K562 (cell line): Measurements from ENCODE around the gene DNPEP. TPM values are rescaled to one million over a fixed set of nuclear protein-coding genes. Genes with fewer than 3 reads are reported as not detected.

Source experiments
- ATF7 ChIP-seq: fragments of 450-650 bp; IDR thresholded peaks from 2 replicates; pipeline ENCODE4 v1.7.1; 2014; ENCODE audit warnings: mild to moderate bottlenecking, moderate library complexity
- CBX5 ChIP-seq: IDR thresholded peaks from 2 replicates; pipeline ENCODE4 v1.6.1; 2014; ENCODE audit warnings: low read depth, borderline replicate concordance
- CSDE1 ChIP-seq, 2 experiments: fragments of 450-650 bp; IDR thresholded peaks; 2 replicates each; pipeline ENCODE4 v1.6.1; 2016; ENCODE audit warnings: mild to moderate bottlenecking in 1 of 2
- DMBX1 ChIP-seq: fragments of 250-450 bp; sonication (Bioruptor Pico); IDR thresholded peaks from 2 replicates; pipeline ENCODE4 v1.8.0; 2022; ENCODE audit warnings: inconsistent platforms, mild to moderate bottlenecking, moderate library complexity, borderline replicate concordance
- FOSL1 ChIP-seq: fragments of 200-800 bp; sonication (Bioruptor generic); conservative IDR thresholded peaks from 2 replicates; pipeline ENCODE4 v1.6.1; 2016; ENCODE audit warnings: missing genetic modification characterization, missing compliant biosample characterization
- HDGF ChIP-seq: fragments of 450-650 bp; IDR thresholded peaks from 2 replicates; pipeline ENCODE4 v1.6.1; 2016
- KDM5B ChIP-seq: fragments of 200-600 bp; sonication (generic); IDR thresholded peaks from 2 replicates; pipeline ENCODE4 v1.6.1; 2012; ENCODE audit warnings: low read depth, mild to moderate bottlenecking, moderate library complexity, low read length, control low read depth, inconsistent platforms; ENCODE audit not compliant: insufficient replicate concordance
- MTA3 ChIP-seq: fragments of 450-650 bp; formaldehyde crosslinking; IDR thresholded peaks from 2 replicates; pipeline ENCODE4 v1.6.1; 2017; ENCODE audit warnings: mild to moderate bottlenecking, borderline replicate concordance
- MYBL2 ChIP-seq, 2 experiments: fragments of 450-650 bp in 1 of 2; sonication (generic) in 1 of 2; formaldehyde crosslinking in 1 of 2; IDR thresholded peaks; 2 replicates each; pipeline versions ENCODE4 v1.6.1 to v1.8.1; 2017 to 2022; ENCODE audit warnings: borderline replicate concordance in 1 of 2, inconsistent platforms in 1 of 2, low read depth in 1 of 2, mild to moderate bottlenecking in 1 of 2, missing genetic modification reagents in 1 of 2, moderate library complexity in 1 of 2
- POLR2A ChIP-seq: fragments of 450-650 bp; conservative IDR thresholded peaks from 2 replicates; pipeline ENCODE4 v1.6.1; 2016
- RBM22 ChIP-seq: fragments of 200-400 bp; formaldehyde crosslinking; IDR thresholded peaks from 2 replicates; pipeline ENCODE4 v1.6.1; 2018; ENCODE audit warnings: low read length, low read depth; ENCODE audit not compliant: poor library complexity, severe bottlenecking
- RFX7 ChIP-seq: fragments of 250-450 bp; sonication (Bioruptor Pico); IDR thresholded peaks from 2 replicates; pipeline ENCODE4 v1.5.1; 2021; ENCODE audit warnings: mild to moderate bottlenecking
- SIX5 ChIP-seq, 2 experiments: IDR thresholded peaks; 2 replicates each; pipeline ENCODE4 v1.6.1; 2011; ENCODE audit warnings: low read length in 2 of 2, borderline replicate concordance in 1 of 2, low read depth in 1 of 2, mild to moderate bottlenecking in 1 of 2, moderate library complexity in 1 of 2; ENCODE audit not compliant: insufficient read depth in 1 of 2
- SPI1 ChIP-seq: IDR thresholded peaks from 2 replicates; pipeline ENCODE4 v1.6.1; 2011; ENCODE audit warnings: low read depth, low read length, control low read depth, borderline replicate concordance
- TCF7 ChIP-seq: sonication (generic); IDR thresholded peaks from 2 replicates; pipeline ENCODE4 v1.6.1; 2016; ENCODE audit warnings: antibody characterized with exemption, borderline replicate concordance
- ZBTB17 ChIP-seq: fragments of 450-650 bp; formaldehyde crosslinking; IDR thresholded peaks from 2 replicates; pipeline ENCODE4 v1.4.0; 2020; ENCODE audit warnings: mild to moderate bottlenecking
- ZNF121 ChIP-seq: sonication (generic); formaldehyde crosslinking; conservative IDR thresholded peaks from 2 replicates; pipeline ENCODE4 v1.8.0; 2022; ENCODE audit warnings: missing genetic modification reagents
- ZNF589 ChIP-seq: fragments of 200-800 bp; sonication (Bioruptor generic); IDR thresholded peaks from 2 replicates; pipeline ENCODE4 v1.6.1; 2016; ENCODE audit warnings: low read depth, missing genetic modification characterization, missing compliant biosample characterization
- ZNF644 ChIP-seq: fragments of 200-800 bp; sonication (Bioruptor generic); IDR thresholded peaks from 2 replicates; pipeline ENCODE4 v1.6.1; 2016; ENCODE audit warnings: low read depth, missing genetic modification characterization, missing compliant biosample characterization
- ZNF780A ChIP-seq: fragments of 250-450 bp; sonication (Bioruptor Pico); IDR thresholded peaks from 2 replicates; pipeline ENCODE4 v1.5.0; 2021; ENCODE audit warnings: mild to moderate bottlenecking
- polyA plus RNA-seq, 8 experiments: library from polyadenylated mRNA; depleted of rRNA in 4 of 8; stranded (reverse) in 5 of 8; unstranded in 3 of 8; fragments of >200 nt; fragmentation: Nextera tagmentation in 2 of 8; fragmentation: Illumina TruSeq in 1 of 8; extraction: Ambion mirVana in 2 of 8; extraction: Trizol in 1 of 8; gene quantifications; 2 replicates each; pipeline versions ENCODE4 v1.2.1 to v1.2.3, GENCODE V29; 2011 to 2014; ENCODE audit warnings: inconsistent platforms in 1 of 8, missing spikeins in 1 of 8
- total RNA-seq, 7 experiments: library from RNA; depleted of rRNA in 6 of 7; stranded (reverse); fragments of >200 nt in 6 of 7; fragmentation: Illumina TruSeq in 2 of 7; extraction: Trizol in 2 of 7; gene quantifications; 2 replicates each; pipeline versions ENCODE4 v1.2.1 to v1.2.3, GENCODE V29; 2011 to 2021; ENCODE audit warnings: low replicate concordance in 1 of 7
- TF ChIP-seq, protein P1 (sequence below): fragments of 250-450 bp; sonication (Bioruptor Pico); IDR thresholded peaks from 2 replicates; pipeline ENCODE4 v1.5.0; 2021; ENCODE audit warnings: mild to moderate bottlenecking, borderline replicate concordance
- TF ChIP-seq, protein P2 (sequence below): fragments of 450-650 bp; formaldehyde crosslinking; IDR thresholded peaks from 2 replicates; pipeline ENCODE4 v1.4.0; 2020; ENCODE audit warnings: mild to moderate bottlenecking
- TF ChIP-seq, protein P3 (sequence below): fragments of 250-450 bp; sonication (Bioruptor Pico); IDR thresholded peaks from 2 replicates; pipeline ENCODE4 v1.4.0; 2020; ENCODE audit warnings: mild to moderate bottlenecking, moderate library complexity

Gene DNPEP
- total and polyA plus RNA-seq, 9 of the 15 experiments (the other 6 are each of a cell fraction or from before 2014, with no cell fraction given): 34.6 to 71.4 (median 45.5) TPM

DNA sequence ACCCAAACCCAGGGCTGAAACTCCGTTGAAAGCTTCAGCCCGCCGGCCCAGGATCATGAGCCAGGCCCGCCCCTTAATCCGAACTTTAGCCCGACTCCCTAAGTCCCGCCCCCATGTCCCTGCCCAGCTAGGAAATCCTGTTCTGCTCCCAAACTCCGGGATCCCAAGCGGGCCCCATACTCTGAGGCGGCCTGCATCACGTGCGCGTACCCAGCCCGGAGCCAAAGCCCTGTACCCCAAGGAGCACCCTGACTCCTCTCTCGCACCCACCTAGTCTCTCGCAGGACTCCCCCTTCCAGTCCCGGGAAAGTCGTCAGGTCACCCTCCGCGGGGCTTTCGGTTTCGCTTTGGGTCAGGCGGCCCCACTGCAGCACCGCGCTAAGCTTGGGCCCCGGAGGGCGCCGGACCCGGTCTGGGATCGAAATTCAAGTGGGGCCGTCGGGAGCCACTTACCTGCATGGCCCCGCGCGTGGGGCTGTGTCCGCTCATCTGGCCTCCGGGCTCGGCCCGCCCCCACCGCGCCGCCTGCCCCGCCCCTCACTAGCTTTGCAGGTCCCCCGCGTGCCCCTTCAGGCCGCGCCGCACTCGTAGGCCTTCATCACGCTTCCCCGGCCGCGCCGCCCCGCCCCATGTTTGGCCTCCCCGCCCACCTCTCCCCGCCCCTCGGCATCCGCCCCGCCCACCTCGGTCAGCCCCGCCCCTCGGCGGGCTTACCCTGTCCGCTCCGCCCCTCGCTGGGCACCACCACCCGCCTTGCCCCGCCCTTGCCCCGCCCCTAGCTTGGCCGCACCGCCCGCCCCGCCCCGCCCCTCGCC is at the start of gene DNPEP (continued):
- TF ChIP-seq, protein P1, sequence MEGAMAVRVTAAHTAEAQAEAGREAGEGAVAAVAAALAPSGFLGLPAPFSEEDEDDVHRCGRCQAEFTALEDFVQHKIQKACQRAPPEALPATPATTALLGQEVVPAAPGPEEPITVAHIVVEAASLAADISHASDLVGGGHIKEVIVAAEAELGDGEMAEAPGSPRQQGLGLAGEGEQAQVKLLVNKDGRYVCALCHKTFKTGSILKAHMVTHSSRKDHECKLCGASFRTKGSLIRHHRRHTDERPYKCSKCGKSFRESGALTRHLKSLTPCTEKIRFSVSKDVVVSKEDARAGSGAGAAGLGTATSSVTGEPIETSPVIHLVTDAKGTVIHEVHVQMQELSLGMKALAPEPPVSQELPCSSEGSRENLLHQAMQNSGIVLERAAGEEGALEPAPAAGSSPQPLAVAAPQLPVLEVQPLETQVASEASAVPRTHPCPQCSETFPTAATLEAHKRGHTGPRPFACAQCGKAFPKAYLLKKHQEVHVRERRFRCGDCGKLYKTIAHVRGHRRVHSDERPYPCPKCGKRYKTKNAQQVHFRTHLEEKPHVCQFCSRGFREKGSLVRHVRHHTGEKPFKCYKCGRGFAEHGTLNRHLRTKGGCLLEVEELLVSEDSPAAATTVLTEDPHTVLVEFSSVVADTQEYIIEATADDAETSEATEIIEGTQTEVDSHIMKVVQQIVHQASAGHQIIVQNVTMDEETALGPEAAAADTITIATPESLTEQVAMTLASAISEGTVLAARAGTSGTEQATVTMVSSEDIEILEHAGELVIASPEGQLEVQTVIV (CRISPR knock-in tag): no peak
- TF ChIP-seq RFX7 (CRISPR knock-in tag): no peak
- no peak for TF ChIP-seq ZNF780A (CRISPR knock-in tag)
- no peak for TF ChIP-seq SPI1
- no peak for TF ChIP-seq HDGF
- no peak for TF ChIP-seq FOSL1 (tag)
- no peak for TF ChIP-seq RBM22
- no peak for TF ChIP-seq ZNF121 (CRISPR knock-in tag)
- TF ChIP-seq SIX5 (IDR thresholded peaks at IDR 0.05; ENCODE audit: borderline replicate concordance in 1 of 2, insufficient read depth in 1 of 2, low read depth in 1 of 2, low read length in 2 of 2): no peak
- TF ChIP-seq CSDE1 (IDR thresholded peaks at IDR 0.05): no peak
- TF ChIP-seq POLR2A: peak; percentile 72
- TF ChIP-seq ZNF589 (CRISPR knock-in tag): no peak
- no peak for TF ChIP-seq CBX5
- 0 out of 2 replicates have a peak, but pooled peaks have one; percentile 23 for TF ChIP-seq MTA3
- TF ChIP-seq, protein P2, sequence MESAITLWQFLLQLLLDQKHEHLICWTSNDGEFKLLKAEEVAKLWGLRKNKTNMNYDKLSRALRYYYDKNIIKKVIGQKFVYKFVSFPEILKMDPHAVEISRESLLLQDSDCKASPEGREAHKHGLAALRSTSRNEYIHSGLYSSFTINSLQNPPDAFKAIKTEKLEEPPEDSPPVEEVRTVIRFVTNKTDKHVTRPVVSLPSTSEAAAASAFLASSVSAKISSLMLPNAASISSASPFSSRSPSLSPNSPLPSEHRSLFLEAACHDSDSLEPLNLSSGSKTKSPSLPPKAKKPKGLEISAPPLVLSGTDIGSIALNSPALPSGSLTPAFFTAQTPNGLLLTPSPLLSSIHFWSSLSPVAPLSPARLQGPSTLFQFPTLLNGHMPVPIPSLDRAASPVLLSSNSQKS (CRISPR knock-in tag): no peak
- peak; percentile 56 for TF ChIP-seq ATF7
- TF ChIP-seq MYBL2 (IDR thresholded peaks at IDR 0.05; ENCODE audit: low read depth): no peak
- no peak for TF ChIP-seq MYBL2 (CRISPR knock-in tag; IDR thresholded peaks at IDR 0.05; ENCODE audit: borderline replicate concordance)
- no peak for TF ChIP-seq KDM5B
- no peak for TF ChIP-seq ZNF644 (tag)
- TF ChIP-seq TCF7: no peak
- TF ChIP-seq ZBTB17 (CRISPR knock-in tag): no peak
- TF ChIP-seq, protein P3, sequence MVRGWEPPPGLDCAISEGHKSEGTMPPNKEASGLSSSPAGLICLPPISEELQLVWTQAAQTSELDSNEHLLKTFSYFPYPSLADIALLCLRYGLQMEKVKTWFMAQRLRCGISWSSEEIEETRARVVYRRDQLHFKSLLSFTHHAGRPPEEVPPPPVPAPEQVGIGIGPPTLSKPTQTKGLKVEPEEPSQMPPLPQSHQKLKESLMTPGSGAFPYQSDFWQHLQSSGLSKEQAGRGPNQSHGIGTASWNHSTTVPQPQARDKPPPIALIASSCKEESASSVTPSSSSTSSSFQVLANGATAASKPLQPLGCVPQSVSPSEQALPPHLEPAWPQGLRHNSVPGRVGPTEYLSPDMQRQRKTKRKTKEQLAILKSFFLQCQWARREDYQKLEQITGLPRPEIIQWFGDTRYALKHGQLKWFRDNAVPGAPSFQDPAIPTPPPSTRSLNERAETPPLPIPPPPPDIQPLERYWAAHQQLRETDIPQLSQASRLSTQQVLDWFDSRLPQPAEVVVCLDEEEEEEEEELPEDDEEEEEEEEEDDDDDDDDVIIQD (CRISPR knock-in tag): no peak
- no peak for TF ChIP-seq DMBX1
